ENCODE measurements around the gene STEEP1. TPM values are rescaled to one million over a fixed set of nuclear protein-coding genes. Genes with fewer than 3 reads are reported as not detected.

Gene STEEP1
- total RNA-seq (2021), result 30.3 and 30.4 TPM in 2 replicates
- long read RNA-seq, transcript CXorf56-204 (7 exons, 1,056 nt), result major isoform, 17 of 26 reads
- long read RNA-seq, partial matches to known transcripts, result 1 of 26 reads
- long read RNA-seq, other reads (novel, unspliced or antisense), result 8 of 26 reads

DNA sequence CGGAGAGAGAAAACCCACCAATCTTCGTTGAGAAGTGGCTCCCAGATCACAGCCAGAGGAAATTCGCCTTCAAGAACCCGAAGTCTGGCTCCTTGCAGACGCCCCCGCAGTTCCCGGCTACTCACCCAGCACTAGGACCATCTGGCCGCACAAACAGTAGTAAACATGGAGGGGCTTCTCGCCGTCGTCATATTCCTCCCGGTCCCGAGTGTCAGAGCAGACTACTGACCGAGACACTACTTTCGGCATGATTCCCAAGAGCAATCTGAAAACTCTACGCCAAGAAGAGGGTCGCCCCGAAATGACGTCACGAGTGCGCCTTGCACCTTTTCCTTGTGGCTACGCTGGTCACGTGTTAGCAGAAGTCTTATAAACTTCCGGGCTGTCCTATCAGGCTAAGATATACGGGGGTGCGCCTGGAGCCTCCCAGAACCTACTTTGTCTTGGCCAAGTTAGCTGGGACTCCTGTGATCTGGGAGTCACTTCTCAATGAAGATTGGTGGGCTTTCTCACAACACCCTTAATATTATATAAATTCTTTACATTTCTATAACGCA lies at the start of gene STEEP1:
Gene STEEP1, minus strand, starts transcription at position 303 of the 557 bp plus-strand sequence. Its CDS starts 54 bp downstream, at position 249.
- H2AK5ac ChIP-seq (ENCODE audit: insufficient read length, low read length), result no peak within 1 kb of the TSS
- H3K23me2 ChIP-seq (ENCODE audit: insufficient read length, low read depth, low read length, poor library complexity, severe bottlenecking), result no peaks in the 10 kb centered on the region
- WGBS (ENCODE audit: extremely low coverage, insufficient read length, low lambda C conversion rate), result no CpG with 5 or more reads among the region's 27 CpGs
- H4K91ac ChIP-seq (ENCODE audit: insufficient read length, low read depth, low read length), result no peak within 1 kb of the TSS
- no peak within 1 kb of the TSS for H3T11ph ChIP-seq (ENCODE audit: low read length)
- Mint-ChIP-seq H3K9me3 (peaks cover 53 to 72% of the 10 kb centered on the region in 2 experiments), H3K4me1 (peaks cover 0 to 5% of the 10 kb centered on the region in 2 experiments; a peak in 2 of 4 replicates), H3K27ac (peak within 1 kb of the TSS; percentile 12 to 98 (median 82)), H3K36me3 (ENCODE audit: insufficient read depth in 1 of 3, low read depth in 3 of 3) (peaks cover 7 to 18% (median 15%) of the 10 kb centered on the region in 3 experiments), H3K4me3 (peak within 1 kb of the TSS; percentile 93 to 96), H3K27me3 (ENCODE audit: low read depth) (no peaks in the 10 kb centered on the region; the same call in 1 of the 2 replicates)
- H2AFZ ChIP-seq (ENCODE audit: low read length), result no peak within 1 kb of the TSS
- H3K4me2 ChIP-seq (ENCODE audit: insufficient read depth, insufficient read length, low read length), result peak within 1 kb of the TSS; percentile 57
- H3K27ac ChIP-seq (ENCODE audit: insufficient read length, low read depth, low read length), result no peak within 1 kb of the TSS
- H2BK5ac ChIP-seq (ENCODE audit: insufficient read length, low read length), result no peak within 1 kb of the TSS
- no peak within 1 kb of the TSS for H3K14ac ChIP-seq (ENCODE audit: insufficient read depth, low read length)
- DNase-seq, result peak; percentile 90
- no peak within 1 kb of the TSS for H2BK12ac ChIP-seq (ENCODE audit: insufficient read length, low read depth, low read length)
- no peak within 1 kb of the TSS for H3K4ac ChIP-seq (ENCODE audit: low read depth, low read length)
- H3K9me3 ChIP-seq (ENCODE audit: control insufficient read depth, low read depth, low read length), result peaks cover 11% of the 10 kb centered on the region
- TF ChIP-seq, protein P1, sequence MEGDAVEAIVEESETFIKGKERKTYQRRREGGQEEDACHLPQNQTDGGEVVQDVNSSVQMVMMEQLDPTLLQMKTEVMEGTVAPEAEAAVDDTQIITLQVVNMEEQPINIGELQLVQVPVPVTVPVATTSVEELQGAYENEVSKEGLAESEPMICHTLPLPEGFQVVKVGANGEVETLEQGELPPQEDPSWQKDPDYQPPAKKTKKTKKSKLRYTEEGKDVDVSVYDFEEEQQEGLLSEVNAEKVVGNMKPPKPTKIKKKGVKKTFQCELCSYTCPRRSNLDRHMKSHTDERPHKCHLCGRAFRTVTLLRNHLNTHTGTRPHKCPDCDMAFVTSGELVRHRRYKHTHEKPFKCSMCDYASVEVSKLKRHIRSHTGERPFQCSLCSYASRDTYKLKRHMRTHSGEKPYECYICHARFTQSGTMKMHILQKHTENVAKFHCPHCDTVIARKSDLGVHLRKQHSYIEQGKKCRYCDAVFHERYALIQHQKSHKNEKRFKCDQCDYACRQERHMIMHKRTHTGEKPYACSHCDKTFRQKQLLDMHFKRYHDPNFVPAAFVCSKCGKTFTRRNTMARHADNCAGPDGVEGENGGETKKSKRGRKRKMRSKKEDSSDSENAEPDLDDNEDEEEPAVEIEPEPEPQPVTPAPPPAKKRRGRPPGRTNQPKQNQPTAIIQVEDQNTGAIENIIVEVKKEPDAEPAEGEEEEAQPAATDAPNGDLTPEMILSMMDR (conservative IDR thresholded peaks at IDR 0.05), result no peak
- no peaks in the 10 kb centered on the region for H3K4me1 ChIP-seq (ENCODE audit: insufficient read depth, low read length)
- H3K79me2 ChIP-seq (ENCODE audit: insufficient read depth, low read length), result no peaks in the 10 kb centered on the region; the same call in 1 of the 2 replicates
- H2BK15ac ChIP-seq (ENCODE audit: low read depth, low read length), result no peak within 1 kb of the TSS
- no peaks in the 10 kb centered on the region for H3K27me3 ChIP-seq (ENCODE audit: insufficient read depth, low read length)
- no peak within 1 kb of the TSS for H2BK20ac ChIP-seq (ENCODE audit: low read depth, low read length, poor library complexity, severe bottlenecking)
- H3K23ac ChIP-seq (ENCODE audit: insufficient read length, low read depth, low read length), result no peak within 1 kb of the TSS
- no peak within 1 kb of the TSS for H3K18ac ChIP-seq (ENCODE audit: insufficient read length, low read depth, low read length)
- no peaks in the 10 kb centered on the region for H4K20me1 ChIP-seq (ENCODE audit: control insufficient read depth, insufficient read depth, insufficient read length)
- H3K9ac ChIP-seq (ENCODE audit: extremely low read depth, insufficient read length, low read length), result peak within 1 kb of the TSS; percentile 42
- H4K8ac ChIP-seq (replicated peaks; ENCODE audit: insufficient read length, low read depth, low read length), result no peak within 1 kb of the TSS
- H3K79me1 ChIP-seq (ENCODE audit: insufficient read depth, low read depth, low read length, poor library complexity, severe bottlenecking), result no peaks in the 10 kb centered on the region
- no peak within 1 kb of the TSS for H3K56ac ChIP-seq (ENCODE audit: insufficient read length, low read depth, low read length)
- no peak within 1 kb of the TSS for H4K5ac ChIP-seq (ENCODE audit: insufficient read length, low read depth, low read length)
- no peak within 1 kb of the TSS for H2BK120ac ChIP-seq (ENCODE audit: low read depth, low read length, poor library complexity, severe bottlenecking)

Data from H9 (cell line).